Stromal cell of bone marrow (primary cell): ENCODE results near the gene MRGPRE.

ENCODE experiments used
- DNase-seq: peaks from one replicate; pipeline ENCODE4 v3.0.0-alpha.2; 2012; ENCODE audit warnings: low read depth

Gene MRGPRE

DNA sequence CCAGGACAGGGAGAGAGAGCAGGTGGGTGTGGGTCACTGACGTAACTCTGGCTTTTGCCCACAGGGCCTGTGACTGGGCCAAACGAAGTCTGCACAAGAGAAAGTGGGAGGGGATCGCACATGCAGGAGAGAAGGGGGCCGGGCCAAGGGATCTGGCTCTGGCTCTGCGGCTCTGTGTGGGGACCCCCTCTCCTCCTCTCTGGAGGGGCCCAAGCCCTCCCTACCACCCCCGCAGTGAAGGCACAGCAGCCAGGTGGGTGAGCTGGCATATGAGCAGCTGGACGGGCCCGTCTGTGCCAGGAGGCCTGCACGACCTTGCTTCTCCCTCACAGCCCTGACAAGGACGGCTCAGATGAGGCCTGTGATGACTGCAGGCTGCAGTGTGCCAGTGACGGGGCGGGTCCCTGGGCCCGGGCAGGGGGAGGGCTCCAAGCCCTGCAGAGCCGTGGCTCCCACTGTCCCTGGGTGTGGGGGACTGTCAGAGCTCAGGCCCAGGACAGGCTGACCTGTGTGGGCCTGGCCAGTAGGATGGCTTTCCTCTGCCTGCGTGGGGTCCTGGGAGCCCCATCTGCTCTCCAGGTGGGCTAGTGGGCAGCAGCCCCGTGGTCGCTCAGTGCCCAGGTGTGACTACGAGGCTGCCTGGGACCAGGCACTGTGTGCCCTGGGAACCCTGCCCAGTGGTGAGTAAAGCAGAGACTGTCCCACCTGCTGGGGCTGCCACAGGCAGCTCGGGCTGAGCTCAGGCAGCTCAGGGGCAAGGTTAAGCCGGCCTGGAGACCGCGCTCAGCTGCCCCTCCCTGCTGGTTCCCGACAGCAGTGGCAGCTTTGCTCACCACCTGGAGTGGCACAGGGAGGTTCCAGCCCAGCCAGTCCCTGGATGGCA, 35.8 kb downstream of the MRGPRE start:
- no peak for DNase-seq

GRCh38 chr11:3195251-3196160, 36.7 kb downstream of the MRGPRE start:
- no peak for DNase-seq

DNA sequence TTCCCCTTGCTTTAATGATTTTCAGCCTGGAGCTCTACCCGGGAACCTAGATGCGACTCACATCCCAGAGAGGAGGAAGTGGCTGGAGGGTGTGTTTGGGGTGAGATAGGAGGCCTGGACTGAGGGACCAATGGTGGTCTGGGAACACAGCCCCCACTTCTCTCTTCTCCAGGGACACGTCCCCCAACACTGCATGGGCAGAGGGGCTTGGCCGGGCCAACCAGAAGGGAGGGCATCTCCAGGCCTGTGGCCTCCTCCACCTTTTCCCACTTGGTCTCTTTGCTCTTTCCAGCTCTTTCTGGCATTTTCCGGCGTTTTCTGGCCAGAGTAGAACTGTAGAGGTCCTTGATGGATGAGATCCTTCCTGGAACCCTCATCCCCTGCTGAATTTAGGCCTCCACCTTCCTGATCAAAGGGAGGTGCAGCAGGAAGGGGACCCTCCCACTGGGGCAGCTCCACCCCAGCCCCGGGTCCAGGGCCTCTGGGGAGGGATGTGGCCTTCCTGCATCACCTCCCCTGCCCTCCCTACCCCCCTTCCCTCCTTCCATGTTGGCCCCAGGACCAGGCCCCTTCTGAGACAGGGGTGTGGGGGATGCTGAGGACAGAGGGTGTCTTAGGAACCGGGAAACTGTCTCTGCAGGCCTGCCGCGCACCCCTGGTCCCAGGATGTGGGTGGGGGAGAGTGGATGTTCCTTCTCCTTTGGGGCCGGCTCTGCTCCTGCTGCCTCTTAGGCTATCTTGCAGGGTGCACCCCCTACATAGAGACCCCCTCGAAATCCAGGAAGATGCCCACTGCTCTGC, 38.0 kb downstream of the MRGPRE start:
- no peak for DNase-seq

GRCh38 chr11:3193373-3194015, 38.7 kb downstream of the MRGPRE start:
- no peak for DNase-seq

GRCh38 chr11:3192511-3193372, 39.5 kb downstream of the MRGPRE start:
- no peak for DNase-seq

DNA sequence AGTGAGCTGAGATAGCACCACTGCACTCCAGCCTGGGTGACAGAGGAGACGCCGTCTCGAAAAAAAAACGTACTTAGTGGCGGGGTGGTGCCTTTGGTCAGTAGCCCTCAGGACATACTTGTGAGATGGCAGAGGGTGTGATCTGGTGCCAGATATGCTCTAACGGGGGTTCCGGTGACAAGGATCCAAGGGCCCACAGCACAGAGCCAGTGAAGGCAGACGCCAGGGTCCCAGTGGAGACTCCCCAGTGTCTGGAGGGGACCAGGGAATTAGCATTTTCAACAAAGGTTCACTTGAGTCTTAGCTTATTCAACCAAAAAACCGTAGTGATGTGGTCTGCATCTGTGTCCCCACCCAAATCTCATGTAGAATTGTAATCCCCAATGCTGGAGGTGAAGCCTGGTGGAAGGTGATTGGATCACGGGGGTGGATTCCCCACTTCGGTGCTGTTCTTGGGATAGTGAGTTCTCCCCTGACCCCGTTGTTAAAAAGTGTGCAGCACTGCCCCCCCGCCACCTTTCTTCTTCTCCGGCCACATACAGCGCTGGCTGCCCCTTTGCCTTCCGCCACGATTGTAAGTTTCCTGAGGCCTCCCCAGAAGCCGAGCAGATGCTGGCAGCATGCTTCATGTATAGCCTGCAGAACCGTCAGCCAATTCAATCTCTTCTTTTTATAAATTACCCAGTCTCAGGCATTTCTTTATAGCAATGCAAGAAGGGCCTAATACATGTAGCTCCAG, 40.5 kb downstream of the MRGPRE start:
- DNase-seq = no peak

- no peak for DNase-seq
Measured at GRCh38 chr11:3190600-3190999, 41.6 kb downstream of the MRGPRE start.

GRCh38 chr11:3189886-3190583, 42.2 kb downstream of the MRGPRE start:
- no peak for DNase-seq

DNA sequence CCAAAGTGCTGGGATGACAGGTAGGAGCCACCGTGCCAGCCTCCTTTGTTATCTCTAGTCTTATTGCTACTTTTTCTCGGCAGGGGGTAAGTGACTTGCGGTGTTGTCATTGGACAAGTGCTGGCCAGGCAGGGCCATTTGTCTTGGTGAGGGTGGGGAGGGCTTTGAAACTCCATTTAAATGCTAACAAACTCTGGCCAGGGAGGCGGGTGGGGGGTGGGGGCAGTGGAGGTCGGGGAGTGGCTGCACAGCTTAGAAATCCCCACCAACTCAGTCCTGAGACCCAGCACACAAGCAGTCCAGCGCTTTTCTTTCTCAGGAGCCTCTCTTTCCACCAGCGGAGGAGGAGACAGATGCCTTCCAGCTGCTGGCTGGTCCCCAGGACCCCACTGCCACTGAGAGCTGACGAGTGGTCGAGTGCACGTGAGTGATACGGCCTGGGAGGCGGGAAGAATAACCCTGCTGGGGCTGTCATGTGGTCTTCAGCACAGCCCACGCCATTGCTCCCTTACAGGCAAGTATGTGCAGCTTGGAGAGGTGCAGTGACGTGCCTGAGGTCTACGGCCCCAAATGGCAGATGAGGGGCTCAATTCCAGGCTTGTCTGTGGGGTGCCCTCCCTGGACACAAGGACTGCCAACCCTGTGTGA, 42.9 kb downstream of the MRGPRE start:
- DNase-seq = no peak

DNA sequence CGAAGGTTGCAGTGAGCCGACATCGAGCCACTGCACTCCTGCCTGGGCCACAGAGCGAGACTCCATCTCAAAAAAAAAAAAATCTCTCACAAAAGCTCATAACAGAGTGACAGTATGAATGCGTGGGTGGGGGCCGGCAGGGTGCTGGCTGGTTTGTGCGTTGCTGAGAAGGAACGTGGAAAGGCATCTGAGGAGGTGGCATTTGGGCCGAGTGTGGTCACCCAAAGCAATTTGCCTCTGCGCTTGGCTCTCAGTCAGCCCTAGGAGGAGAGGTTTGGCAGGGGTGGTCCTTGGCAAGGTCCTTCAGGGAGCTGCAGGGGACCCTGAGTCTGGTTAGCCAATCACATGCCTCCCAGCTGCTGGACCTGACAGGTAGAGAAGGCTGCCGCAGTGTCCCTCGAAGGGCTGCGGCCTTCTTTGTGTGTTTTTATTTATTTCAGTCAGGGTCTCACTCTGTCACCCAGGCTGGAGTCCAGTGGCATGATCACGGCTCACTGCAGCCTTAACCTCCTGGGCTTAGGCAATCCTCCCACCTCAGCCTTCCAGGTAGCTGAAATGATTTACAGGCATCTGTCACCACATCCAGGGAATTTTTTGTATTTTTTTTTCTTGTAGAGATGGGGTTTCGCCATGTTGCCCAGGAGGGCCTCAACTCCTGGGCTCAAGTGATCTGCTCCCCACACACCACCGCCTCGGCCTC, 43.6 kb downstream of the MRGPRE start:
- no peak for DNase-seq

GRCh38 chr11:3186166-3186953, 45.9 kb downstream of the MRGPRE start:
- no peak for DNase-seq

DNA sequence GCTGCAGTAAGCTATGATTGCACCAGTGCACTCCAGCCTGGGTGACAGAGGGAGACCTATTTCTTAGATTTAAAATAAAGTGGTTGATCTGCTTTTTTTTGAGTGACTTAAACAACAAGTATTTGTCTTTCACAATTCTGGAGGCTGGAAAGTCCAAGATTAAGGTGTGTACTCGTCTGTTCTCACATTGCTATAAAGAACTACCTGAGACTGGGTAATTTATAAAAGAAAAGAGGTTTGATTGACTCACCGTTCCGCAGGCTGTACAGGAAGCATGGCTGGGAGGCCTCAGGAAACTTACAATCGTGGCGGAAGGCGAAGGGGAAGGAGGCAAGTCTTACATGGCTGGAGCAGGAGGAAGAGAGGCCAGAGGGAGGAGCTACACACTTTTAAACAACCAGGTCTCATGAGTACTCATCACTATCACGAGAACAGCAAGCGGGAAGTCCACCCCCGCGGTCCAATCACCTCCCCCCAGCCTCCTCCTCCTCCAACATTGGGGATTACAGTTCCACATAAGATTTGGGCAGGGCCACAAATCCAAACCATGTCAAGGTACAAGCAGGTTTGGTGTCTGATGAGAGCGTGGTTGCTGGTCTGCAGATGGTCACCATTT, 47.4 kb downstream of the MRGPRE start:
- no peak for DNase-seq

DNA sequence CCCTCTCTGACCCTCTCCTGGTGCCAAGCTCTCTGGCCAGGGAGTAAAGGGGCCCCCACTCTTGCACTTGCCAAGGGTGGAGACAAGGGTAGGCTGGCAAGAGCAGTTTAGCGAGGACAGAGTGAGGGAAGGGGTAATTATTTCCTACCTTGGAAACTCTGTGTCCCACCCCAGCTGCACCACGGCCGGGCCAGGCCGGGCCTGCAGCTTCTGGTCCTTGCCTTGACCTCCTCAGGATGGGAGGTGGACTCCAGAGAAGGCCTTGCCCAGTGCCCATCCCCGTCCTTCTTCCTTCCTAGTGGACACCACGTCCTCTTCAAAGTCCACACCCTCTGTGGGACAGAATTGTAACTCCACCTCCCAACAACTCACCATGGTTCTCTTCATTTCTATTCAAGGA, 48.7 kb downstream of the MRGPRE start:
- DNase-seq = no peak

DNA sequence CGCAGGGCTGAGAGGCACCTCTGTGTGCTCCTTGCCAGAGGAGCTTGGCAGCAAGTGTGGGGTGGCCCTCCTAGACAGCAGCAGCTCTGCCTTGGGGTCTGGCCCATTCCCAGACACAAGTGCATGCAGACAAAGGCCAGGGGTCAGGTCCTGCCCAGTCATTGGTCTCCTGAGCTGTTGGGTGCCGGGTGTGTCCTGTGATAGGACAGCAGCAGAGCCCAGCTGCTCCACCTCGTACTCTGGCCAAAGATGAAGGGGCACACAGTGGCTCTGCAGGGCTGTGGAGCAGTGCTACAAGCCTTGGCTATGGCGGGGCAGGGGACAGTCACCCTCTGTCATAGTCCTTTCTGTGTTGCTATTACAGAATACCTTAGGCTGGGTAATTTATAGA, 49.8 kb downstream of the MRGPRE start:
- no peak for DNase-seq

DNA sequence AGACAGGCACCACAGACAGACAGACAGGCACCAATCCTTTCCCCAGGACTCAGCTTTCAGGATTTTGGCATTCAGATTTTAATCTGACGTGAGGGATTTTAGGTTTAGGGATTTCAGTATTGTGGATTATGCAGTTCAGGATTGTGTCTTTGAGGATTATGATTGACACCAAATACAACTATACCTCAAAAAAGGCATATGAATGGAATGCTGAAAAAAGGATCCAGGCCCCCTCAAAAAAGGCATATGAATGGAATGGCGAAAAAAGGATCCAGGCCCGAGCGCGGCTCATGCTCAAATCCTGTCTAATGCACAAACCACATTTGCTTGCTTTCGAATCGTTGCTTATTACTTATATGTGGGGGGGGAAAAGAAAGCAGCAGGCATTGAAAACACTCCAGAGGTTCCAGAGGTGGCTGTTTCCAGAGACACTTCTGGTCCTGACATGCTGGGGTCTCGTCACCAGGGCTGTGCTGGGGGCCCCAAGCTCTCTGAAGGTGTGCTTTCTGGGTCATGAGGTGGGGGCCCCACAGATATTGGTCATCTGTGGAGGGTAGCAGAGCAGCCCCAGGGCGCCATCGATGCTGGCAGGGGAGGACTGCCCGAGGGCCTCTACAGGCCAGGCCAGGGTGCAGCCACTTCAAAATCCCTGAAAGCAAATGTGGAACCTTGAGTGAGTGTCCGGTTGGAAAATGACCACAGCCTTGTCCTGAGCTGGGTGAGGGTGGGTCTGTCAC, 50.3 kb downstream of the MRGPRE start:
- DNase-seq = no peak

DNA sequence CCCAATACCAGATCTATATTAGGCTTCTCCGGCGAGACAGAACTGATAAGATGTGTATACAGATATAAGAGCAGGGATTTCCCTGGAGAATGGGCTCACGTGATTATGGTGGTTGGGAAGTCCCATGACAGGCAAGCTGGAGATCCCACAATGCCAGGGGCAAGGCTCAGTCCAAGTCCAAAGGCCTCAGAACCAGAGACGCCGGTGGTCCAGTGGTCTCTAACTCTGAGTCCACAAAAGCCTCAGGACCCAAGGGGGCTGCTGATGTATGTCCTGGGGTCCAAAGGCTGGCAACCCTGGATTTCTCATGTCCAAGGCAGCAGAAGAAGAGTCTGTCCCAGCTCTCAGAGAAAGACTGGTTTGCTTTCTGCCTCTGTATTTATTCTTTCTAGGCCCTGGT, 51.3 kb downstream of the MRGPRE start:
- DNase-seq = no peak
